Stimulated activated naive CD8-positive, alpha-beta T cell treated with anti-CD3 and anti-CD28 coated beads, Interleukin-15, Interleukin-2, amounts not matched to agents 100 ng/mL and 50 ng/mL, for 24 hours (primary cell): ENCODE data around the gene ACTG1.
"Not testable (repeated sequence)": the region's sequence is repeated elsewhere in the genome, so short reads cannot be mapped to it uniquely, and the experiment has no call there.

ENCODE experiments used
- H3K27ac Mint-ChIP-seq: one replicate; pipeline ENCODE4 v1.8.0; 2021; ENCODE audit warnings: mild to moderate bottlenecking, mixed read lengths
- H3K27me3 Mint-ChIP-seq: one replicate; pipeline ENCODE4 v1.8.0; 2021; ENCODE audit warnings: mixed read lengths
- H3K36me3 Mint-ChIP-seq: one replicate; pipeline ENCODE4 v1.8.0; 2021; ENCODE audit warnings: low read depth, mixed read lengths
- H3K4me1 Mint-ChIP-seq: one replicate; pipeline ENCODE4 v1.8.0; 2021; ENCODE audit warnings: low read depth, mixed read lengths
- H3K4me3 Mint-ChIP-seq: one replicate; pipeline ENCODE4 v1.8.0; 2021; ENCODE audit warnings: mild to moderate bottlenecking, mixed read lengths
- H3K9me3 Mint-ChIP-seq: one replicate; pipeline ENCODE4 v1.8.0; 2021; ENCODE audit warnings: mixed read lengths

The ACTG1 gene

DNA sequence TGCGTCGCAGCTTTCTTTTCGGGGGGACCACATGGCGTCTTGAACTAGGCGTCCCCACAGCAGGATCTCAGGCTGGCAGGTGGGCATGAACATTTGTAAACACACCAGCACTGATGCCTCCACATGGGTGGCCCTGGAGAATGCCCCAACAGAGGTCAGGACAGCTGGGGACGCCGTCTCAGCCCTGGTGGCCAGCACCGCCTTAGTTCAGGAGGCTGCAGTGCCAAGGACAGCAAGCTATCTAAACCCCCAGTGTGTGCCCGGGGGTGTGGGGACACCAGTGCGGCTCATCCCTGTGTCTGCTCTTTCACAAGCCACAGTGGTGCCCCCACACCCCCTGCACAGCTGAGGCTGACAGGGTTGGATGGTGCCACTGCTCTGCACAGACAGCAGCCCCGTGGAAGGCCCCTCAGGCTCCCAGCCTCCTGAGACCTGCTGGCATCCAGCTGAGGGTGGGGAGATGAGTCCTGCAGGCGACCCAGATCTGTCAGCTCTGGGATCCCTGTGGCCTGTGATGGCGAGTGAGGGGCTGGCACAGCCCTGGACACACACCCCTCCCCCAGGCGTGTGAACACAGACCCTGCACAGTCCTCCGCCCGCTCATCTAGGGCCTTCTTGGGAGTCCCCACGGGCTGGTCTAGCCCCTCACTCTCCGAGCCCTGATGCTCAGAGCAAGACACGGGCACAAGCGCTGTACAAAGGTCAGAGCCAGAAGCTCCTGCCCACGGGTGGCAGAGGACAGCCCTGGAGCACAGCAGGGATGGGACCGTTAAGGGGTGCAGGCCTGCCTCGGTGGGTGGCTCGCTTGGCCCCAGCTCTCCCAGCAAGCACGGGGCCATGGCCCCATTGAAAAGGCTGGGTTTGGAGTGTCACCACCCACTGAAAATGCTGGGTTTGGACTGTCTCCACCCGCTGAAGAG lies 26.3 kb upstream of the ACTG1 start:
- H3K4me1 Mint-ChIP-seq: no peaks in the 10 kb centered on the region
- H3K27ac Mint-ChIP-seq: no peak overlapping the region
- no peaks in the 10 kb centered on the region for H3K9me3 Mint-ChIP-seq
- H3K27me3 Mint-ChIP-seq: peaks cover 10% of the 10 kb centered on the region
- H3K4me3 Mint-ChIP-seq: no peak overlapping the region
- H3K36me3 Mint-ChIP-seq: no peaks in the 10 kb centered on the region

DNA sequence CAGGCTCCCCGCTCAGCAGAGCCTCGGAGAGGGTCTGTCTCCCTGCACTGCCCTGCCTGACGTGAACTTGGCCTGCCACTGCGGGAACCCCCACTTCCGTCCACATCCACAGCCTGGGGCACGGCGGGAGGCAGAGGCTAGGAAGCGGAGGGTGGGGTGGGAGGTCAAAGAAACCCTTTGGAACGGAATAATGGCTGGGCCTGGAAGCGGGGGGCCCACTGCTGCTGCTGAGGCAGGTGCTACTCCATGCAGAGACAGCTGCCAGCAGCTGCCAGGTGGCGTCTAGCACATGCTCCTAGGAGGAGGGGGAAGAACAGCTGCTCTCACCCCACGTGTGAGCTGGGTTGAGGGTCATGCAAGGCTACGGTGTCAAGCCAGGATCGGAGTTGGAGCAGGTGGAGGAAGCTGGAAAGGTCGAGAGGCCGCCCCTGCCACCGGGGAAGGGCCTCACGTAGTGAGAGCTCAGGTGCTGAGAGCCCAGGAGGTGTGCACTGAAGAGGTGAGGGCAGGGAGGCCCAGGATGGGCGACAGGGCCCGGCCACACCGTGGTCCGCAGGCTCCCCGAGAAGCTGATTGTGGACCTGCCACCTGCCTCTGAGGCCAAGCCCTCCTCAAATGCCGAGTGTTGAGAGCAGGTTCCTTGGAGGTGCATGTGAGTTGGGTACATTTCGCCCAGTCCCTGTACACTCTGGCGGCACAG lies 25.4 kb upstream of the ACTG1 start:
- no peaks in the 10 kb centered on the region for H3K36me3 Mint-ChIP-seq
- H3K27ac Mint-ChIP-seq: no peak overlapping the region
- H3K4me3 Mint-ChIP-seq: no peak overlapping the region
- no peaks in the 10 kb centered on the region for H3K9me3 Mint-ChIP-seq
- peaks cover 10% of the 10 kb centered on the region for H3K27me3 Mint-ChIP-seq
- H3K4me1 Mint-ChIP-seq: no peaks in the 10 kb centered on the region

DNA sequence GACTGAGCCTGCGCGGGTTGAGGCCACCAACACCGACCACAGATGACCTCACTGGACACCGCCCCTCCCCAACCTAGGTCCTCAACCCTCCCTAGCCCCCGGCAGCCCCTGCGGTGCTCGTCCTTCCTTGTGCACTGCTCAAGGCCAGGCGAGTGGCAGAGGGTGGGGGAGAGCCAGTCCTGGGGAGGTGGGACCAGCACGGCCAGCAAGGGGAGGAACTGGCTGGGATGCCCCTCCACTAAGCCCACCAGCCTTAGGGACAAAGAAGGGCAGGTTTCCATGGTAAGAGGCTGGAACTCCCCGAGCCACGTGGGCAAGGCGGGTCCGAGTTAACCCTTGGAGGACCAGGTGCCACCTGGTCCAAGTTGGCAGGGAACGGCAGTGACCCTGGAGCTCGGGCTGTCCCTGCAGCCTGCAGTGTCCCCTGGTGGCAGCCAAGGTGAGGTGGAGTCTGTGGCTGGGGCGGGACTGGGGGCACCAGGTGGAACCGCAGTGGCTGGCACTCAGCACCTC lies 24.8 kb upstream of the ACTG1 start:
- H3K27me3 Mint-ChIP-seq: peaks cover 10% of the 10 kb centered on the region
- H3K4me3 Mint-ChIP-seq: no peak overlapping the region
- no peaks in the 10 kb centered on the region for H3K9me3 Mint-ChIP-seq
- no peaks in the 10 kb centered on the region for H3K36me3 Mint-ChIP-seq
- H3K27ac Mint-ChIP-seq: no peak overlapping the region
- no peaks in the 10 kb centered on the region for H3K4me1 Mint-ChIP-seq

DNA sequence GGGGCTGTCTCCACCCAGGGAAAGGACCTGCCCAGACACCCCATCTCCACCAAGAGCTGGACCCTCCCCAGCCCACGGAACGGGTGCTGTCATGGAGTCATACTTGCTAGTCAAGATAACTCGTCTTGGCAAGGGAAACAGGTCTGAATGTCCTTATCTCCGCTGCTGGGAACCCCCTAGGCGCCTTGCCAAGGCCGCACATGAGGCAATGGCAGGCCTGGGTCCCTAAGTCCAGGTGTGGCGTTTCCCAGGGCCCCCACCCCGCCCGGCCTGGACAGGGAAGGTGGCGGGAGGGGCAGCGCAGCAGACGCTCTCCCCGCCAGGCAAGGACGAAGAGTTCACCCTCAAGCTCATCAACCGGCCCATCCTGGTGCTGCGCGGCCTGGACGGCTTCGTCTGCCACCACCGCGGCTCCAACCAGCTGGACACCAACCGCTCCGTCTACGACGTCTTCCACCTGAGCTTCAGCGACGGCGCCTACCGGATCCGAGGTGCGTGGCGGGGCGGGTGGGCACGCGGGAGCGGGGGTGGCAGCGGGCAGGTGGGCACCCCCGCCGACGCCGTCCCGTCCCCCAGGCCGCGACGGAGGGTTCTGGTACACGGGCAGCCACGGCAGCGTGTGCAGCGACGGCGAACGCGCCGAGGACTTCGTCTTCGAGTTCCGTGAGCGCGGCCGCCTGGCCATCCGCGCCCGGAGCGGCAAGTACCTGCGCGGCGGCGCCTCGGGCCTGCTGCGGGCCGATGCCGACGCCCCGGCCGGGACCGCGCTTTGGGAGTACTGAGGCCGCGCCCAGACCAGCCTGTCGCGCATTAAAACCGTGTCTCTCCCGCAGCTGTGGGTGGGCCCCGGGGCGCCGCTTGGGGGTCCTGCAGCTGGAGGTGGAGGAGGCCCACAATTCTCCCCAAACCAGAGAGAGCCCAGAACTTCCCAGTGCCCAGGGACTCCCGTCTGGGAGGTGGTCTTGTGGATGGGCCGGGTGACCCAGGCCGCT lies 24.0 kb upstream of the ACTG1 start:
- Mint-ChIP-seq H3K36me3 (no peaks in the 10 kb centered on the region), H3K9me3 (no peaks in the 10 kb centered on the region), H3K27me3 (peaks cover 10% of the 10 kb centered on the region), H3K4me1 (no peaks in the 10 kb centered on the region), H3K4me3 (no peak overlapping the region), H3K27ac (no peak overlapping the region)

DNA sequence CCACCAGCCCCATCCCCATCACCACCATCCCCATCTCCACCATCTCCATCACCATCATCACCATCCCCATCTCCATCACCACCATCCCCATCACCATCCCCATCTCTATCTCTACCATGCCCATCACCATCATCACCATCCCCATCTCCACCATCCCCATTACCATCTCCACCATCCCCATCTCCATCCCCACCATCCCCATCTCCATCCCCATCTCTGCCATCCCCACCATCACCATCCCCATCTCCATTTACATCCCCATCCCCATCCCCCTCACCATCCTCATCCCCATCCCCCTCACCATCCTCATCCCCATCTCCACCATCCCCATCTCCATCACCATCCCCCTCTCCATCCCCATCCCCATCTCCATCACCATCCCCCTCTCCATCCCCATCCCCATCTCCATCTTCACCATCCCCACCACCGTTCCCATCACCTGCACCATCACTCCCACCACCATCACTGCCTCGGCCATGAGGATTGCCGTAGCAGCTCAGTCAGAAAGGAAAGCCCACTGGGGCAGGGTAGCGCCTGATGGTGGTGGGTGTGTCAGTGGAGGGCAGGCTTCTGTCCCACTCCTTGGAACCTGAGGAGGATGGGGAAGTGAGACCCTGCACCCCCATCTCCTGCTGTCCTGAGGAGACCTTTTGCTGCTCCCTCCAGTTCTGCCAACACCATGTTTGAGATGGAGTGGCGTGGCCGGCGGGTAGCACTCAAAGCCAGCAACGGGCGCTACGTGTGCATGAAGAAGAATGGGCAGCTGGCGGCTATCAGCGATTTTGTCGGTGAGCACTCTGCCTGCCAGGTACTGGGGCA lies 23.1 kb upstream of the ACTG1 start:
- H3K27ac Mint-ChIP-seq: no peak overlapping the region
- H3K27me3 Mint-ChIP-seq: peaks cover 10% of the 10 kb centered on the region
- H3K4me3 Mint-ChIP-seq: no peak overlapping the region
- no peaks in the 10 kb centered on the region for H3K4me1 Mint-ChIP-seq
- no peaks in the 10 kb centered on the region for H3K9me3 Mint-ChIP-seq
- no peaks in the 10 kb centered on the region for H3K36me3 Mint-ChIP-seq

DNA sequence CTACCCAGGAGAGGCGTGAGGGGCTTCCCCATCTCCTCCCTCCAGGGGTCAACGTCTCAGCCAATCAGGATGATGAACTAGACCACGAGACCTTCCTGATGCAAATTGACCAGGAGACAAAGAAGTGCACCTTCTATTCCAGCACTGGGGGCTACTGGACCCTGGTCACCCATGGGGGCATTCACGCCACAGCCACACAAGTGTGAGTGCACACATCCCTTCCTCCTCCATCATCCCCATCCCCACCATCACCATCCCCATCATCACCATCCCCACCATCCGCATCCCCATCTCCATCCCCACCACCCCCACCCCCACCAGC lies 22.4 kb upstream of the ACTG1 start:
- Mint-ChIP-seq H3K27ac (no peak overlapping the region), H3K4me3 (no peak overlapping the region), H3K36me3 (no peaks in the 10 kb centered on the region), H3K27me3 (peaks cover 10% of the 10 kb centered on the region), H3K4me1 (no peaks in the 10 kb centered on the region), H3K9me3 (no peaks in the 10 kb centered on the region)

DNA sequence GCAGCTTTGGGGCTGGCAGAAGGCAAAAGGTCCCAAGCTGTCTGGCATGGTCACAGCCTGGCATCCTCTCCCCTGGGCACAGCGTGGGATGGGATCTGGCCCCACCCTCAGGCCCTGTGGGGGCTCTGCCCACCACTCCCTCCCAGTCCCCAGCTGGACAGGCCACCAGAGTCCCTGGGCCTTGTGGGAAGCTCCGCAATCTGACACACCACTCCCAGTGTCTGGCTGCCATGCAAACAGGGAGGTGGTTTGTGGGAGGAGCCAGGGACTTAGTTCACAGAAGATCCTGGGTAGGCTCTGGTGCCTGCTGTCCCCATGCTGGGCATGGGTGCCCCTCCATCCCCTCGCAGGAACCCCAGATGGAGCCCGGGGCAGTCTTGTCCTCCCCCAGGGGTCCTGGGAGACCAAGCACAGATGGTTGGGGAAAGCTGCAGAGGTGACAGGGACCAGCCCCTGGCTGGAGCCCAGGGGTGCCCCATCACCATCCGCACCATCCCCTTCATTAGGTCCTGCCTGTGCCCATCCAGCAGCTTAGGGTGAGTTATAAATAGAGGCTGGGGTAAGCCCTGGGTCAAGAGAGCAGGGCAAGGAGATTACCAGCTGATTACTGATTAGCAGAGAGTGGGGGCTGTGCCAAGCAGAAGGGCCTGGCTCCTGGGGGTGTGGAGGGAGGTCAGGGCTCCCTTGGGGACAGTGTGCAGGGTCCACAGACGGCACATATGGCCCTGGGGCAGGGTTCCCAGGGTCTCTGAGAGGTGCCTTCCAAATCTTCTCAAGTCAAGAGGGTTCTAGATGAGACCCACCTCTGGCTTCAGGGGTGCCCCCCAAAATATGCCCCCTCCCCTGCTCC lies 21.8 kb upstream of the ACTG1 start:
- H3K36me3 Mint-ChIP-seq: no peaks in the 10 kb centered on the region
- no peaks in the 10 kb centered on the region for H3K9me3 Mint-ChIP-seq
- no peak overlapping the region for H3K4me3 Mint-ChIP-seq
- H3K4me1 Mint-ChIP-seq: no peaks in the 10 kb centered on the region
- no peak overlapping the region for H3K27ac Mint-ChIP-seq
- peaks cover 10% of the 10 kb centered on the region for H3K27me3 Mint-ChIP-seq

DNA sequence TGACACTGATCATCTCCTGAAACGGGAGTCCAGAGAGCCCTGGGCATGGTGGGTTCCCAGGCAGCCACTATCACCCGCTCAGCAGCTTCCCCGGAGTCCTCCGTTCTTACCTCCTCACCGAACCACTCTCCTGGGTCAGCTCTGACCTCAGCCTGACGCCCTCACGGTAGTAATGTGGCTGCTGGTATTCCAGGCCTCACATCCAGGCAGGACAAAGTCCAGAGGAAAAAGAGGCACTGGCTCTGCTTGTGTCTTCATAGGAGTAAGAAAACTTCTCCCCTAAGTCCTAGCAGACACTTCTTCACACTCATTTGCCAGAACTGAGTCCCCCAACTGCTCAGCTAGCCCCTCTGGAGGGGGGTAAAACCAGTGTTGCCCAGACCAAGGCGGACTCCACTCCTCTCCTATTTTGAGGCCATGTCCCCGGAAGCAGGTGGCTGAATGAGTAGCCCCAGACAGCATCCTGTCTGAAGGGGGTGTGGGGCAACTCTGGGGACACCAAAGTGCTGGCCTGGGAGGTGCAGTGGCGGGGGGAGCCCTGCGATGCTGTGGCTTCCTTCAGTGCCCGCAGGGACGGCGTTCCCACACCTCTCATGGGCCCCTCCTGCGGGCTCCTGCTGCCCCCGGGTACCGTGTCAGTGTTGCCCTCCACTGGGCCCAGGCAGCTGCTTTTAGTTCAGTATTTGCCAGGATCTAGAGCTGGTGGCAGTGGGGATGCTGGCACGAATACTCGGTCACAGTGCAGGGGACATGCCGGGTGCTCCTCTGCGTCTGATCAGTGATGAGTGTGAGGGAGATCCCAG lies 20.9 kb upstream of the ACTG1 start:
- no peaks in the 10 kb centered on the region for H3K36me3 Mint-ChIP-seq
- H3K9me3 Mint-ChIP-seq: no peaks in the 10 kb centered on the region
- H3K27me3 Mint-ChIP-seq: peaks cover 10% of the 10 kb centered on the region
- no peak overlapping the region for H3K27ac Mint-ChIP-seq
- H3K4me1 Mint-ChIP-seq: no peaks in the 10 kb centered on the region
- no peak overlapping the region for H3K4me3 Mint-ChIP-seq

DNA sequence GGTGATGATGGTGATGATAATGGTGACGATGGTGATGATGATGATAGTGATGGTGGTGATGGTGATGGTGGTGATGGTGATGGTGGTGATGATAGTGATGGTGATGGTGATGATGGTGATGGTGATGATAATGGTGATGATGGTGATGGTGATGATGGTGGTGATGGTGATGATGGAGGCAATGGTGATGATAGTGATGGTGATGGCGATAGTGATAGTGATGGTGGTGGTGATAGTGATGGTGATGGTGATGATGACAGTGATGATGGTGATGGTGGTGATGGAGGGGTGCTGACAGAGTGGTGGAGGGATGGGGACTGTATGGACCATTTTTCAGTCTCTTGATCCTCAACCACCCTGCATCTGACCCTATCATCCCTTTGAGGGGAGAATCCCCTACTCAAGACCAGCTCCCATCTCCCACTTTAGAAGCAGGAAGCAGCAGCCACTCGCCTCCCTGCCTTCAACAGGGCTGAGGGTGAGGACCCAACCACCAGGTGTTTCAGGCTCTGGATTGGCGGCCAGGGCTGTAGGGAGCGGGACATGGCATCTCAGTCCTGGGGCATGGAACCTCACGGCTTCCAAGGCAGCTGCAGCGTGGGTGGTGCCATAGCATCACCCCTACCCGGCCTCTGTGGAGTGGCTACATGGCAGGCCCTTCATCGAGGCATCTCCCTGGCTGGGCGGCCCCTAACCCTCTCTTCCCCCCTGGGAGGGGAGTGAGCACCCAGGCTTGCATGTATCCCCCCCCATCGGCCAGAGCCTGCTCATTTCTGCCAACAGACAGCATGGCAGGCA lies 20.1 kb upstream of the ACTG1 start:
- H3K27ac Mint-ChIP-seq: no peak overlapping the region
- H3K4me3 Mint-ChIP-seq: no peak overlapping the region
- H3K4me1 Mint-ChIP-seq: no peaks in the 10 kb centered on the region
- peaks cover 6% of the 10 kb centered on the region for H3K27me3 Mint-ChIP-seq
- no peaks in the 10 kb centered on the region for H3K9me3 Mint-ChIP-seq
- no peaks in the 10 kb centered on the region for H3K36me3 Mint-ChIP-seq

DNA sequence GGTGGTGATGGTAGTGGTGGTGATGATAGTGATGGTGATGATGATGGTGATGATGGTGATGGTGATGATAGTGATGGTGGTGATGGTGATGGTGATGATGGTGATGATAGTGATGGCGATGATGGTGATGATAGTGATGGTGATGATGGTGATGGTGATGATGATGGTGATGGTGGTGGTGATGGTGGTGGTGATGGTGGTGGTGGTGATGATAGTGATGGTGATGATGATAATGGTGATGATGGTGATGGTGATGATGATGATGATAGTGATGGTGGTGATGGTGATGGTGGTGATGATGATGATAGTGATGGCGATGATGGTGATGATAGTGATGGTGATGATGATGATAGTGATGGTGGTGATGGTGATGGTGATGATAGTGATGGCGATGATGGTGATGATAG lies 19.4 kb upstream of the ACTG1 start:
- not testable (repeated sequence) for H3K9me3 Mint-ChIP-seq, H3K36me3 Mint-ChIP-seq, H3K27ac Mint-ChIP-seq, H3K4me1 Mint-ChIP-seq, H3K27me3 Mint-ChIP-seq, H3K4me3 Mint-ChIP-seq

DNA sequence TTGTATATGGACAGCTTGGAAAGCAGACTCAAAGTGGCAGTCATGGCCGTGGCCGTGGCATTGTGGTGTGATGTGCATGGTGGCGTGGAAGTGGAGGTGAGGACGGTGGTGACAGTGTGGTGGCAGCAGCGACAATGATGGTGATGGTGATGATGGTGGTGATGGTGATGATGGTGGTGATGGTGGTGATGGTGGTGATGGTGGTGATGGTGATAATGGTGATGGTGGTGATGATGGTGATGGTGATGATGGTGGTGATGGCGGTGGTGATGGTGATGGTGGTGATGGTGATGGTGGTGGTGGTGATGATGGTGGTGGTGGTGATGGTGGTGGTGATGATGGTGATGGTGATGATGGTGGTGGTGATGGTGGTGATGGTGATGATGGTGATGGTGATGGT lies 18.4 kb upstream of the ACTG1 start:
- H3K9me3 Mint-ChIP-seq, H3K4me1 Mint-ChIP-seq, H3K4me3 Mint-ChIP-seq, H3K27me3 Mint-ChIP-seq, H3K27ac Mint-ChIP-seq, H3K36me3 Mint-ChIP-seq: not testable (repeated sequence)

DNA sequence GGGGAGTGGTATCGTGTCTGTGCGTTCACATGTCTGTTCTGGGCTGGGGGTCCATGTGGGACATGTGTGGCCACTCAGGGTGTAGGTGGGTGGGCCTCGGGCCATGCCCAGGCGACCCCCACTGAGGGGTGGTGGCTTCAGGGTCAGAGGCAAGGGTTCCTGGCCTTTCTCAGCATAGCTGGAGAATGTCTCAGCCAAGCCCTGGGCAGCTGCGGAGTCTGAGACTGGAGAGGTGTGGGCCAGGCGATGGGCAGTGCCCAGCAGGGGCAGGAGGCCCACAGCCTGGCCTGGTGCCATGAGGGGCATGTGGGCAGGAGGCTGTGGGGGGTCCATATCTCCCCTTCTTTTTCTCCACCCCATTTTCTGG lies 16.8 kb upstream of the ACTG1 start:
- Mint-ChIP-seq H3K27ac (no peak overlapping the region), H3K4me3 (no peak overlapping the region), H3K4me1 (no peaks in the 10 kb centered on the region), H3K9me3 (no peaks in the 10 kb centered on the region), H3K27me3 (no peaks in the 10 kb centered on the region), H3K36me3 (no peaks in the 10 kb centered on the region)
